Hepatocyte (in vitro differentiated cells): ENCODE data around the gene CFAP52.
A peak's percentile ranks its signal among the peaks of the same experiment; 100 is the strongest.

Source experiments
- CTCF ChIP-seq: fragments of 200-600 bp; sonication (generic); IDR thresholded peaks from 2 replicates; pipeline ENCODE4 v1.5.1; 2016; ENCODE audit warnings: antibody characterized with exemption, mild to moderate bottlenecking; ENCODE audit not compliant: poor library complexity
- EZH2 ChIP-seq: fragments of 200-600 bp; sonication (generic); IDR thresholded peaks from 2 replicates; pipeline ENCODE4 v1.6.1; 2016; ENCODE audit warnings: antibody characterized with exemption, mild to moderate bottlenecking, borderline replicate concordance

GRCh38 chr17:9529033-9529700 lies 47.3 kb upstream of the CFAP52 start:
- TF ChIP-seq CTCF (peak; percentile 55), EZH2 (no peak)
